EL (cell line): Measurements from ENCODE around the gene PDE1C.
A peak's percentile ranks its signal among the peaks of the same experiment; 100 is the strongest.

Source experiments
- DNase-seq: peaks from one replicate; pipeline ENCODE4 v3.0.0-alpha.2; 2016

Gene PDE1C

DNA sequence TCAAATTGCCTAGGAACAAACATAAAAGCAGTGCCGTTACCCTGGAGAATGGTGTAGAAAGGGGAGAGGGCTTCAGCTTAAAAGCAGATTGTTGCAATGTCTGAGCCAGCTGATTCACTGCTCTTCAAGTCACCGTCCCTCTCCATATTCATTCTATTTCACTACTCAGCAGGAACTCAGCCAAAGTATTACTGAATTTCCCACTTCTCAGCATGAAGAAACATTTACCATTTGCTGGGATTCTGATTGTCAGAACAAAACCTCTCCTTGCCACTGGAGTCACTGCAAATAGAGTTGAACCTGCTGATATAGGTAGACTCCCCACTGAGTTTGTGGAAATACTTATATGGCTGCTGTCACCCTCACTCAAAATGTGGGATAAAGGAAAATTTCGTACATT is 311.5 kb downstream of the PDE1C start:
- DNase-seq: no peak

GRCh38 chr7:31751726-31752125 is 318.5 kb downstream of the PDE1C start:
- no peak for DNase-seq

- DNase-seq: no peak
Measured at GRCh38 chr7:31748084-31748483, 322.1 kb downstream of the PDE1C start.

DNA sequence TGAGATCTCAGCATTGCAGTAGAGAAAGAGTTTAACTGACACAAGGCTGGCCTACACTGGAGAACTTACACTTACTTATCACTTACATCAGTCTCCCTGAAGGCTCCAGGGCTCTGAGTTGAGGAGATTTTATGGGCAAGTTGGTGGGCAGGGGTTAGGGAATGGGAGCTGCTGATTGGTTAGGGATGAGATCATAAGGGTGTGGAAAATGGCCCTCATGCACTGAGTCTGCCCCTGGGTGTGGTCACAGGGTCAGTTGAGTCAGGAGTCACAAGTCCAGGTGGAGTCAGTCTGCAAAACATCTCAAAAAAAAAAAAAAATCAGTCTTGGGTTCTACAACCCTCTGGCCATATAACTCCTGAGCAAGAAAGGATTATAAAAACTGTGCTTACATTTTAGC is 322.7 kb downstream of the PDE1C start:
- DNase-seq: peak; percentile 40

- peak; percentile 79 for DNase-seq
Measured at GRCh38 chr7:31744294-31744874, 325.8 kb downstream of the PDE1C start.

DNA sequence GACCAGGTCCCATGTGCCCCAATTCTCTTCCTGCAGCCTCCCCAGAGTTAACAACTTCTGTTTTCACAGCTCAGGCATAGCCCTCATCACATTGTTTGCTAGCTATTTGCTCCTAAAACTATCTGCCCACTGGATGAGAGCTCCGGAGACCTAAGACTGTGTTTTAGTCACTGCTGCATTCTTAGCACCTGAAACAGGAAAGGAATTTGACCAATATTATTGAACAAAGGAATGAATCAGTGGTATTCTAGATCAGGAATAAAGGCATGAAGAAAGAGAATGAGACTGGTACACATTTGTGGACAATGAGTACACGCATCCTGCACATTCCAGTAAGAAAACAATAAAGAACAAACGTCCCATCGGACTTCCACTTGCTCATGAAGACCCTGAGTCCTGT is 328.4 kb downstream of the PDE1C start:
- DNase-seq: no peak

DNA sequence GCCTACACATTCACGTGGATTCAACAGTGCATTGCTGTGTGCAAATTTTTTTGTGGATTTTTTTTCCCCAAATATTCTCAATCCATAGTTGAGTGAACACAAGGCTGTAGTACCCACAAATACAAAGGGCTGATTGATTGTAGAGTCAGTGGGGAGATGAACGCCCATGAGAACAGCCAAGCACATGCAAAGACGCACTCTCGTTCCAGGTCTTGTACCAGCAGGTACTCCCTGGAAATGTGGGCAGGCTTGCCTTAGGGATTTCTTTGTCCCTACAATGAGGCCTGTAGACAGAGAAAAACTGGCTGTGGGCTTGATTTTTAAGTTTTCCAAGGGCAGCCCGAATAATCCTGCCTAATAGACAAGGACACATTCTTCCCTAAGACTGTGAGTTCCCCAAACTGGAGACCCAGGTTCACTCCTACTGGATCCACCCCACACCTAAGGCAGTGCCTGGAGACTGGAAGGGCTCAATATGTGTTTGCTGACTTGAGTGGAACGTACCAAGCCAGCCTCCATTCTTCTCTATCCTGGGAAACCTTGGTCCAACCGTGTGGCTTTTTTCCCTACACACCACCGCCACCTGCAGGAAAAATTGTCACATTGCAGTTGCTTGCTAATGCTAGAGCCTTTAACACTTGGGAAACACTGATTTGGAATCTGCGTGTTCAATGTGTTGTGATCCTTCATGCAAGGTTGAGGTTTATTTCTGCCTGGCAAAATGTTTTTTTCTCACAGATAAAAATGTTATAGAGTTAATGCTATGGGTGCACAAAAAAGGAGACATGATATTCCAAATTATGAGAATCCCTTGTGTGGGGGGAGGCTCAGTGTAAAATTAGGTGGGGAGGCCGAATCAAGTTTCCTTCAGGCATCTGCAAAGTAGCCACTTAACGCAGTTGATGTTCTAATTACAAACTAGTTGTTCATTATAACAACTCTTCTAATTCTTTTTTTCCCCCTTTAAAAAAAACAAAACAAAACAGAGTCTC is 333.9 kb downstream of the PDE1C start:
- peak; percentile 72 for DNase-seq

- peak; percentile 75 for DNase-seq
Measured at GRCh38 chr7:31734456-31734855, 335.8 kb downstream of the PDE1C start.

- DNase-seq: no peak
Measured at GRCh38 chr7:31729195-31729804, 340.9 kb downstream of the PDE1C start.

DNA sequence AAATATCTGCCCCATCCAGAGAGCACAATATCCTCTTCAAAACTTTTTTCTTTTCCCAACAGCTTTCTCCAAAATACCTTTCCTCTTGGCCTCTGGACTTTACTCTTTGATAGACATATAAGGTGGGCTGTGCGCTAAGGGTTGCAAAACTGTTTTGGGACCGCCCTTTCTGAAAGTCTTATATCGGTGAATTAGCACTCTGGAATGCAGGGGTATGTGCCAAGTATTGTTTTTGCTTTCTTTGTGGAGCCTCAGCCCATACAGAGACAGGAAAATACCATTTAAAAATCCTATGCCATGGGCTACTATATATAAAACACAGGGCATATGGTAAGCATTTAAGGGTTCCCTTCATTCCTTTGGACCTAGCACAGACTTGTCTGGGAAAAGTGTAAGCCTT is 345.5 kb downstream of the PDE1C start:
- peak; percentile 44 for DNase-seq

DNA sequence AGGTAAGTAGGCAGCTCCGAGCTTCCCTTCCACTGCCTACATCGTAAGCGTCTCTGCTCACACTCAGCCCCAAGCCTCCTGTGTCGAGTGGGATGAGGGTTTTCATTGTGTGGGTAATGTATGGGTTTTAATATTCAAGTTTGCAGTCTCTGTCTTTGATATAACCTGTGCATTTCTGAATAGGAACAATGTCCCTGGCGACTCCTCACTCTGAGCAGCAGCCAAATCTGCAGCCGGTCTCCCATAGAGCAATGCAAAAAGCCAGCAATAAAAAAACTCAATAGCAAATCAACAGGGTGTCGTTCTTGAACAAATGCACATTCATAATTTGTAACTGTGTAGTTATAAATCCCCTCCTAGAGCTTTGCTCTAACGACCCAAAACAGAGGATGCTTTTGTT is 349.8 kb downstream of the PDE1C start:
- DNase-seq: no peak

DNA sequence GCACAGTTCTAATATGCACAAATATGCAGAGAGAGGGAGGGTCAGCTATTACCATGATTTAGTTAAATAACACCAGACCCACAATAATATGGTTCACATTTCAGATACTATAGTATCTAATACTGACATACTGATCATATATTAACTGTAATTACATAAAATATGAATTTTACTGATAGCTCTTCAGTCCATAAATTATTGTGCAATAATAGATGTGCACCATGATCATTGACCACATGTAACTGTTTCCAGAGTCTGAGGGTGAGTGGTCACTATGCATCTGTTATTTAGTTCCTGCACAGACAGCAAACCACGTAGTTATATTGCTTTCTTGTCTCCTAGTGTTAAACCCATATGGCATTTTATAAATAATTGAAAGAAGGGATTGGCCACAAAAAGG is 353.9 kb downstream of the PDE1C start:
- DNase-seq: no peak

DNA sequence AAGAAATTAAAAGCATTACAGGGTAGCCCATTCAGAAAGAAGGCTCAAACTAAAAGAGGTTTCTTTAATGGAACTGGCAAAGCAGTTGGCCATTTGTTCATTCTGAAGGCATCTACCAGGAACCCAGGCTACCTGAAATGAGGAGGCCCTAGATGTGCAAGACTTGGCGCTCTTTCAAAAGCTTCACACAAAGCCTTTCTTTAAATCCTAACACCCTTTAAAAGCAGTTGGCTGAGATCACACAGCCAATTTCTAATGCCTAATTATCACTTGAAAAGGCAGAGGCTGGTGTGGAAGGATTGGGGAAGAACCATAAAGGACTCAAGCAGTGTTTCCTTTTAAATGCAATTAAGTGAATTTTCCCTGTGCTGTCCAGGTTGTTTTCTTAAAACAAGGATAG is 360.0 kb downstream of the PDE1C start:
- DNase-seq: no peak

DNA sequence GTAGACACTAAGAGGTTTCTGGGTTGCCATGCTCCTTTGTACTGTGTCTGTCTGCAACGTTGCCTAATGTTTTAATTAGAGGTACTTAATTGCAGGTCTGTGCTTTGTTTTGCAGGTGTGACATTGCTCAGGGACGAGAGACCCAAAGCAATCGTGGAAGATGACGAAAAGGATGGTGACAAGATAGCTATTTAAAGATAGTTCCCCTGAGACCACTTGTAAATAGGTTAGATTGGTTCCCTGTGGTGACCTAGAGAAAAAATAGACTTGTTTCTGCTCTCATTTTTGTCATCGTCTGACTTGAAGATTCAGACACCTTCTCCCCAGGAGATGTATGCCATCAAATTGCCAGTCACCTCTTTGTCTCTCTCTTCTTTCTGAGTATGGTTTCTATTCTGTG is 363.1 kb downstream of the PDE1C start:
- DNase-seq: no peak

DNA sequence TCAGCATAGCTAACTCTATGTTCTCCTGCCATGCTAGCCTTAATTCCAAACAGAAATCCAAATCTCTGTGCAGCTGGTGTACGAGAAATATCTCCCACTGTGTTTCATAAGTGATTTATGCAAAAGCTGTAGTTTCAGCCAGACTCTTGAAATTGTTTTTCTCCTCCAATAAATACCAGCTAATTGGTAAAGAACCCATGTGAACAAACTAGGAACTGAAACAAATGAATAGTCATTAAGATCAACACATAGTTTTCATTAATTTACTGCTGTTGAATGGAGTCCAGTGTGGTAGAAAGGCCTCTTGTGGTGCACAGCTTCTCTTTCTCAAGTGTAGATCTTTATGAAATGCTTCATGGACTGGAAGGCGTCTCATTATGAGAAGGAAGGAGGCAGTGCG is 364.8 kb downstream of the PDE1C start:
- no peak for DNase-seq

DNA sequence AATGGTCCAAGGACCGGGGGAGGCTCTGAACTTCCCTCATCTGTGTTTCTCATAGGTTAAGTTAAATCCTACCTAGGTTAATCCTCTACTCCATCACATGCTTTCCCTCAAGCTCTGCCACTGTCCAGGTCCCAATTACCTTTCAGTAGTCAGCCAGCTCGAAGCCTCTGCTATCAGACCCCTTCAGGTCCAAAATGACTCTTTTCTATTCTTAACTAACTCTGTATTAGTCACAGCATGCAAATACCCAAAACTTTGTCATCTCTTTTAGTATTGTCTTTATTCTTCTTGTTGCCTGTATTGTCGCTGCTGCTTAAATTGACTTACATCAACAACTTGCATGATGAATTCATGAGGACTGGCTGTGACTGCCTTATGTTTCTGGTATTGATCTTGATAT is 367.9 kb downstream of the PDE1C start:
- no peak for DNase-seq
